NCI-H146 (cell line): ENCODE results near the gene THY1.

ENCODE experiments used
- DNase-seq: peaks from one replicate; lab custom pipeline; 2025; lab: John Stamatoyannopoulos, UW

Gene THY1

DNA sequence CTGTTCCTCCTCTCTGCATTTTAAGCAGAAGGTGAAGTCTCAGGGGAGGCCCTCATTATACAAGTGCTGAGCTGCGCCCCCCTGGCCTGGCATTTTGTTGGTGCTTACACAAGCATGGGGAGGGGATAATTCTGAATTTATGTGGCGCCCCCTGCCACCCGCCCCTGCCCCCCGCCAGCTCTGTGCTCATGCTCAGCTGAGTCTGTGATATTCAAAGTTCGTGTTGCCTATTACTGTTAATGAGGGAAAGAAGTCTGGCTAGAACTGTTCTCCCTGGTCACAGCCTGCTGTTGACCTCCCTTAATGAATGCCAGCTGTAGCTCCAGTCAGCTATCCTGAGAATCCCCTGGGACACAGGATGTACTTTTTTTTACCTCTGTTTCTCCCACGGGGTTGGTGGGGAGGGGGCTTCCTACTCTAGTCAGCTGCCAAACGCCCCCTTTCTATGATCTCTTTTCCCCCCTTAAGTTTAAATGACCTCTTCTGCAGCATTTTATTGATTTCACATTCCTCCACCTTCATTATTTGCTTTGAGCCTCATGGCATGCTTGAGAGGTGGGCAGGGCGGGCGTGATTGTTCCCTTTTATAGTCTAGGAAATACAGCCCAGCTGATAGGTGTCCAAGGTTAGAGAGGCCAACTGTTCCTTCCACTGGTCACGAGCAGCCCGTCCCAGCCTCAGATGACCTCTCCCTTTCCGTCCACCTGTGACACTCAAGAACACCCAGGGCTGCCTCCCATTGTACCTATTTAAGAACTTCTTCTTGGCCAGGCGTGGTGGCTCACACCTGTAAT is 53.6 kb downstream of the THY1 start:
- DNase-seq = no peak

DNA sequence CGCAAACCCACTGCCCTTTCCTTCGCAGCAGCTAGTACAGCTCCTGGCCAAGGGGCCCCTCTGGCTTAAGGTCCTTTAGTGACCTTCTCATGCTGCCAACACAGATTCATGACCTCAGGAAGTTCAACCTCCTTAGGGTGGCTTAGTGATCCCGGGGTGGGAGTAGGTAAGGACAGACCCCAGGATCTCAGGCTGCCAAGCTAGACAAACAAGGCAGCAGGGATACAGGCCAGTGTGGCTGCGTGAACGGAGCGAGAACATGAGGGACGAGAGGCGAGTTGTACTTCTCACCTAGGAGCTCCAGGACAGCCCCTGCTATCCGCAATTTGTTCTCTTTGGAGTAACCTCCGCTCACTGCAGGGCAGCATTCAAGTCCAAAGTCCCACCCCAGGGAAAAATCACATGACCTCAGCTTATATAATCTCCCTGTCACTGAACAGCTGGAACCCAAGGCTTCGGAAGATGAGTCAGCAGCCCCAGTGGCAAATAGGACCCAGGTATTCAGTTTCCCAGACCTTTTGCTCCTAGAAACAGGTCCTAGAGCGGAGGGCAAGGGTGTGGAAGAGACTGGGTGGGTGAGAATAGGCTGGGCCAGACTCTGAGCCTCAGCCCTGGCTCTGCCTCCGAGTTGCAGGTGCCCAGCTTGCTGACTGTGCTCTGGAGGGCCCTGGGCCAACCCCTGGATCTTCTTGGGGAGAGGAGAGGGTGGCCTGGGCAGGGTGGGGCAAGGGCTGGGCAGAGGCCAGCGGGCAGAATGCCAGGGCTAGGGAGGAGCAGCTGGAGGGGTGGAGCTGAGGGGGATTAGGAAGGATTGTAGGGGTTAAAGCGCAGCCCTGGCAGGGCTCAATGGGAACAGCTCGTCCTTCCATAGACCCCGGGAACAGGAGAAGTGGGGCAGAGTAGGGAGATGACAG is 54.6 kb downstream of the THY1 start:
- peak; percentile 27 for DNase-seq

DNA sequence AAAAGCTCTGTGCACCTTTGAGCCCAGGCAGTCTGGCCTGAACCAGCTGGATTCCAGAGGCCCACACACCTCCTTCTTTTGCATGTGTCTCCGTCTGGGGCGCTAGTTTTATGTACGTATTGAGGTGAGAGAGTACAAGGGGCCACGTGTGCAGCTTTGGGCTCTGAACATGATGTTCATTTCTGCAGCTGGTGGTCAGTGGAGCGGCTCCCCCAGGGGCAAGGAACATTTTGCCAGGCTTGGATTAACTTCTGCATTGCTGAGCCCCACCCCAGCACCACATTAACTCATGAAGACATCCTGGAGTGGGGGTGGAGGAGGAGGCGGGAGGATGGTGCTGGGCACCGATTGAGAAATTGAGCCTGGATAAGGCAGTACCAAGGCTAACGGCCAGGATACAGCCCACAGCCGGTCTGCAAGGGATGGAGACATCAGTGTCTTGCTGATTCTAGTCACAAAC is 55.3 kb downstream of the THY1 start:
- DNase-seq = no peak
